ENCODE data around the gene CTBP2. TPM values are rescaled to one million over a fixed set of nuclear protein-coding genes. Genes with fewer than 3 reads are reported as not detected.

Gene CTBP2
- total RNA-seq, 1 donor from 2014 or later: 57.3 TPM

- no peak for TF ChIP-seq CTCF (conservative IDR thresholded peaks at IDR 0.05; ENCODE audit: low read depth, low read length)
- no peak for DNase-seq (ENCODE audit: low read depth)
- no peak overlapping the region for H3K4me3 ChIP-seq (ENCODE audit: low read depth, low read length)
These were observed 161.6 kb downstream of the CTBP2 start for GRCh38 chr10:124998624-124999291.

- H3K4me3 ChIP-seq (ENCODE audit: low read depth, low read length): no peak overlapping the region
- no peak for DNase-seq (ENCODE audit: low read depth)
- no peak for TF ChIP-seq CTCF (conservative IDR thresholded peaks at IDR 0.05; ENCODE audit: low read depth, low read length)
These were observed 162.4 kb downstream of the CTBP2 start for GRCh38 chr10:124997771-124998623.

- TF ChIP-seq CTCF (conservative IDR thresholded peaks at IDR 0.05; ENCODE audit: low read depth, low read length): no peak
- no peak overlapping the region for H3K4me3 ChIP-seq (ENCODE audit: low read depth, low read length)
- DNase-seq (ENCODE audit: low read depth): no peak
These were observed 163.1 kb downstream of the CTBP2 start for GRCh38 chr10:124997306-124997705.

- H3K4me3 ChIP-seq (ENCODE audit: low read depth, low read length): no peak overlapping the region
- TF ChIP-seq CTCF (conservative IDR thresholded peaks at IDR 0.05; ENCODE audit: low read depth, low read length): no peak
- no peak for DNase-seq (ENCODE audit: low read depth)
These were observed 163.5 kb downstream of the CTBP2 start for GRCh38 chr10:124996854-124997215.

- no peak overlapping the region for H3K4me3 ChIP-seq (ENCODE audit: low read depth, low read length)
- no peak for TF ChIP-seq CTCF (conservative IDR thresholded peaks at IDR 0.05; ENCODE audit: low read depth, low read length)
- DNase-seq (ENCODE audit: low read depth): no peak
These were observed 164.1 kb downstream of the CTBP2 start for GRCh38 chr10:124996127-124996853.

GRCh38 chr10:124995605-124996004 lies 164.8 kb downstream of the CTBP2 start:
- no peak for TF ChIP-seq CTCF (conservative IDR thresholded peaks at IDR 0.05; ENCODE audit: low read depth, low read length)
- DNase-seq (ENCODE audit: low read depth): no peak
- no peak overlapping the region for H3K4me3 ChIP-seq (ENCODE audit: low read depth, low read length)
